Ovary (tissue), 9 donors: ENCODE data around the gene RASD1. TPM values are rescaled to one million over a fixed set of nuclear protein-coding genes. Genes with fewer than 3 reads are reported as not detected.

Experiments
- DNase-seq, 5 donors: peaks; one replicate each; pipeline ENCODE4 v3.0.0-alpha.2; 2019 to 2020
- H3K27ac ChIP-seq, 2 donors: fragments of 200-600 bp; one replicate each; pipeline versions ENCODE4 v1.5.1 to v1.8.0; 2019 to 2022
- H3K27me3 ChIP-seq: fragments of 200-600 bp; one replicate; pipeline ENCODE4 v1.8.0; 2022
- H3K36me3 ChIP-seq: fragments of 200-600 bp; sonication (generic); one replicate; pipeline ENCODE4 v1.5.1; 2019
- H3K4me1 ChIP-seq: one replicate; pipeline ENCODE4 v1.8.1; 2013; ENCODE audit warnings: mild to moderate bottlenecking, moderate library complexity; ENCODE audit not compliant: insufficient read depth
- H3K4me3 ChIP-seq: fragments of 200-600 bp; sonication (generic); one replicate; pipeline ENCODE4 v1.5.1; 2017
- H3K9me3 ChIP-seq, 2 donors: fragments of 200-600 bp in 1 of 2; sonication (generic) in 1 of 2; one replicate each; pipeline versions ENCODE4 v1.5.1 to v1.8.1; 2013 to 2019; ENCODE audit warnings: mild to moderate bottlenecking in 1 of 2, moderate library complexity in 1 of 2
- EP300 ChIP-seq: sonication (generic); formaldehyde crosslinking; IDR thresholded peaks from one replicate; pipeline ENCODE4 v1.6.1; 2017; ENCODE audit warnings: antibody characterized with exemption
- POLR2A ChIP-seq: fragments of 450-650 bp; IDR thresholded peaks from one replicate; pipeline ENCODE4 v1.6.1; 2017; ENCODE audit warnings: antibody characterized with exemption, mild to moderate bottlenecking, moderate library complexity
- WGBS, 3 donors: extraction: QIAGEN DNeasy Blood & Tissue Kit in 1 of 3; methylation state at CpG; one replicate each; pipeline versions ENCODE4 v1.1.5 to v1.1.7; 2013 to 2017; 5-methylcytosine and 5-hydroxymethylcytosine counted together
- intact Hi-C, 4 donors: fragments of 100-400 bp; cut with DNase I; formaldehyde crosslinking; loops; one replicate each; pipeline versions ENCODE4 v1.11.0 to v1.15.1; 2022 to 2023
- polyA plus RNA-seq, 2 donors: library from polyadenylated mRNA; stranded (reverse); fragments of 200-250 nt in 1 of 2; fragments of 350-450 nt in 1 of 2; fragmentation: Illumina TruSeq in 1 of 2; extraction: RNeasy Lipid Tissue Mini Kit (QIAGEN cat#74804) in 1 of 2; gene quantifications; one replicate each; pipeline ENCODE4 v1.2.3, GENCODE V29; 2013 to 2014
- total RNA-seq, 7 donors: library from RNA; depleted of rRNA in 2 of 7; stranded (reverse); fragments of >200 nt in 2 of 7; fragmentation: NEBNext Ultra II Directional in 3 of 7; extraction: Animal tissue kit (Norgen Biotek cat#: 25700) in 3 of 7; gene quantifications; one replicate each; pipeline versions ENCODE4 v1.1.0 to v1.2.4, GENCODE V29; 2016 to 2023
- TF ChIP-seq, protein P1 (sequence below), 3 donors: fragments of 450-650 bp in 2 of 3; fragments of 200-600 bp in 1 of 3; IDR thresholded peaks; one replicate each; pipeline versions ENCODE4 v1.5.1 to v1.8.0; 2016 to 2022; ENCODE audit warnings: antibody characterized with exemption in 3 of 3, mild to moderate bottlenecking in 1 of 3
- donor health status: DM: no; HTN: no; CAD: no; lungs with moderate emphysema.
- donor health status: DM: no; HTN: no; CAD: no.
- donor health status: Bipolar disorder and iron deficiency.
- donor health status: DM: yes; HTN: yes; CAD: no.
- donor health status: DM: no; HTN: no; CAD: no.
- donor health status: DM: yes; HTN: yes; CAD: no.

RASD1 gene
- total and polyA plus RNA-seq, 9 donors, result 1.9 to 55.9 (median 27.3) TPM

DNA sequence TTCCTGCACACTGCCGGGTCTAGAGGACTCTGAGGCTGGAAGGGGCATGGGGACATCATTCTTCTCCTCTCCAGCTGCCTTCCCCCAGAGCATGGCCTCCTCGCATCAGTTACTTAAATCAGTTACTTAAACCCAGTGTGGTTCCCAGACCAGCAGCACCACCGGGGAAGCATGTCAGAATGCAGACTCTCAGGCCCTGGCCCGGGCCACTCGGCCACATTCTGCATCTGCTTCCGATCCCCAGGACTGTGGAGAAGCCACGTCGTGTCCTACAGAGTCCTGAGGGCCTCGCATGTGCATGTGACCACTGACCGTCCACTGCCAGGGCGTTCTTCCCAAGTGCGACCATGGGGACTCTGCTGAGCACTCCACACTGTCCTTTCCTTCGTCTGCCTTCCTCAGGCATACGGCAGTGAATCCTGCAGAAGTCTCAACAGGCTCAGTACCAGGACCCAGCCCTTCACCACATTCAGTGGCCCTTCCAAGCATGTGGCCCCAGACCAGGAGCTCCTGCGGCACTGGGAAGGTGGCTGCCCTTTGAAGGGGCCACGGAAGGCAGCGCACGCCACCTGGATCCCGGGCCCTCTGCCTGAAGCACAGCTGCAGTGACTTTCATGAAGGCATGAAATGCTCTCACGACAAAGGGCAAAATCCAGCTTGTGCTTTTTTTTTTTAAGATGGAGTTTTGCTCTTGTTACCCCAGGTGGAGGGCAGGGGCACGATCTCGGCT is 46.9 kb upstream of the RASD1 start:
- intact Hi-C loops, result no loop called here
- Histone ChIP-seq H3K9me3 (no peaks in the 10 kb centered on the region), H3K4me3 (no peak overlapping the region), H3K36me3 (no peaks in the 10 kb centered on the region), H3K27ac (no peak overlapping the region), H3K4me1 (peaks cover 8% of the 10 kb centered on the region), H3K27me3 (no peaks in the 10 kb centered on the region)
- DNase-seq, result no peak
- 95 to 97% (median 96%) methylated on average over 22 of the region's 22 CpGs for WGBS, 3 donors
- TF ChIP-seq POLR2A (no peak), EP300 (no peak)
- TF ChIP-seq, protein P1, sequence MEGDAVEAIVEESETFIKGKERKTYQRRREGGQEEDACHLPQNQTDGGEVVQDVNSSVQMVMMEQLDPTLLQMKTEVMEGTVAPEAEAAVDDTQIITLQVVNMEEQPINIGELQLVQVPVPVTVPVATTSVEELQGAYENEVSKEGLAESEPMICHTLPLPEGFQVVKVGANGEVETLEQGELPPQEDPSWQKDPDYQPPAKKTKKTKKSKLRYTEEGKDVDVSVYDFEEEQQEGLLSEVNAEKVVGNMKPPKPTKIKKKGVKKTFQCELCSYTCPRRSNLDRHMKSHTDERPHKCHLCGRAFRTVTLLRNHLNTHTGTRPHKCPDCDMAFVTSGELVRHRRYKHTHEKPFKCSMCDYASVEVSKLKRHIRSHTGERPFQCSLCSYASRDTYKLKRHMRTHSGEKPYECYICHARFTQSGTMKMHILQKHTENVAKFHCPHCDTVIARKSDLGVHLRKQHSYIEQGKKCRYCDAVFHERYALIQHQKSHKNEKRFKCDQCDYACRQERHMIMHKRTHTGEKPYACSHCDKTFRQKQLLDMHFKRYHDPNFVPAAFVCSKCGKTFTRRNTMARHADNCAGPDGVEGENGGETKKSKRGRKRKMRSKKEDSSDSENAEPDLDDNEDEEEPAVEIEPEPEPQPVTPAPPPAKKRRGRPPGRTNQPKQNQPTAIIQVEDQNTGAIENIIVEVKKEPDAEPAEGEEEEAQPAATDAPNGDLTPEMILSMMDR (IDR thresholded peaks at IDR 0.05), result no peak

DNA sequence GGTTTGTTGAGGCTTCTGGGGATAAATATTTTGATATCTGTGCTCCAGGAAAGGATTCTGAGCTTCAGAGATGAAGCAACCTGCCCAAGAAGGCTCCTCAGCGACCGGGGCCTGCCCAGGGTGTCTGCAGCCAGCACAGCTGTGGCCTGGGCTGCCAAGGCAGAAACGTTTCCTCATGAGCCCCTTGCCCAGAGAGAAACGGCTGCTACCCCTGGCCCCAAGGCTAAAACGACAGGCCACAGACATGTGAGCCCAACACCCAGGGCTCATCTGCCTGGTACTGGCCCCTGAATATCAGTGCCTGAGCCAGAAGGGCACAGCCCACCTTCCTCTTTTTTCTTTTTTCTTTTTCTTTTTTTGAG is 45.4 kb upstream of the RASD1 start:
- TF ChIP-seq POLR2A, result no peak
- TF ChIP-seq, protein P1 (IDR thresholded peaks at IDR 0.05), result no peak
- TF ChIP-seq EP300, result no peak
- Histone ChIP-seq H3K36me3 (no peaks in the 10 kb centered on the region), H3K4me3 (no peak overlapping the region), H3K4me1 (peaks cover 9% of the 10 kb centered on the region), H3K27me3 (no peaks in the 10 kb centered on the region), H3K9me3 (no peaks in the 10 kb centered on the region), H3K27ac (no peak overlapping the region)
- WGBS, 3 donors, result 48 to 53% (median 48%) methylated on average over 5 of the region's 5 CpGs
- intact Hi-C loops, result no loop called here
- no peak for DNase-seq

DNA sequence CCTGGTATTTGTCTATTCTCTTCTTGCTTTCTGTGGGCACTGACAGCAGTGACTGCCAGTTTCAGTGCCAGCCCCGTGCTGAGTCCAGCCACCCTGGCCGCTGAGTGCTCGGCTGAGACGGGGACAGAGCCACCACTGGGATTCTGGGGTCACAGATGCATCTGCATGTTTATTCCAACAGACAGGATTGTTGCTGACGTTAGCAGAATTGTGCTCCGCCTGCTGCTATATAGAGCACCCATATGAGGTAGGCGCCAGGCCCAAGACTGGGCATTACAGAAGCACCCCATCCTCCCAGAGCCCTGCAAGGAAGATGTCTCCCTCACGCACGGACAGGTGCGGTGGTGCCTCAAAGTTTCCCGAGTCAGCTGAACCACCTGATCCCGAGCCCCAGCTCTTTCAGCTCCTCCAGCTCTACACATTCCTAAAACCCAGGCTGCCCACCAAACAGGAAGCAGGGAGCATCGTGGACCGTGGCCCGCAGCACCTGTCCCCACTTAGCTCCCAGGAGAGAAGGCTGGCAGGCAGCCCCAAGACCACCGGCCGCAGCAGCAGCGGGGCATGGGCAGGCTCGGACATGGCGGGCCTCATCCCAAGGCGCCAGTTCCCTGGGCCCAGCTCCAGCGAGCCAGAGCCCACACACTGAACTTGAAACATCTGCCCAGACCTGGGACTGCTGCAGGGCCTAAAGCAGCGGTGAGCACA is 44.9 kb upstream of the RASD1 start:
- intact Hi-C loops, result no loop called here
- DNase-seq, result no peak
- TF ChIP-seq EP300, result no peak
- TF ChIP-seq POLR2A, result no peak
- TF ChIP-seq, protein P1 (IDR thresholded peaks at IDR 0.05), result no peak
- H3K4me1 ChIP-seq, result peaks cover 9% of the 10 kb centered on the region
- WGBS, 3 donors, result 66 to 74% (median 69%) methylated on average over 23 of the region's 23 CpGs
- H3K27me3 ChIP-seq, result no peaks in the 10 kb centered on the region
- H3K9me3 ChIP-seq, result no peaks in the 10 kb centered on the region
- H3K36me3 ChIP-seq, result no peaks in the 10 kb centered on the region
- no peak overlapping the region for H3K4me3 ChIP-seq
- no peak overlapping the region for H3K27ac ChIP-seq

DNA sequence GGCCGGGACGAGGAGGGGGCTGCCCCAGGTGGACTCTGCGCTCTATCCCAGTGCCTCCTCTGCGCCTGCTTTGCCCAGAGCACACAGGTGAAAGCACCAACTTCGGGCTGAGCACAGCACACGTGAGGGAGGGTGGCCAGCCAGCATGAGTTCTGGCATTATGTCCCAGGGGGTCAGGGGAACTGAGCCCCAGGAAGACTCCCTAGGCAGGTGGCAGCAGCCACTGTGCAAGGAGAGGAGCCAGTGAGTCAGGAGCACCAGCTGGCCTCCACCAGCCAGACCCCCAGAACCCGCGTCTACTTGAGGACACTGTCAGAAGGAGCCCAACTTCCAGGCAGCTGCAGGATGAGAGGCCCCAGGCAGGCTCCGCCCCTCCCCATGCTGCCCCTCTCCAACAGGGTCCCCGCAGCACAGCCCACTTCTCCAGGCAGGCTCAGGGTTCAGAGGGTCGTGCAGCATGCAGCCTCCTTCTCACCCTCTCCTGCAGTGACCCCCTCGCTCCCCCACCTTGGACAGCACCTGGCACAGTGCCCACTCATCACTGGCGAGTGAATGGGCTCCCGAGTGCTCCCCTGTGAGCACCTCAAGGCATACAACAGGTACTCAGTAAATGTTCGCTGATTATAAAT is 44.2 kb upstream of the RASD1 start:
- Histone ChIP-seq H3K4me3 (no peak overlapping the region), H3K36me3 (no peaks in the 10 kb centered on the region), H3K27me3 (no peaks in the 10 kb centered on the region), H3K4me1 (peaks cover 6% of the 10 kb centered on the region), H3K27ac (no peak overlapping the region), H3K9me3 (no peaks in the 10 kb centered on the region)
- WGBS, 3 donors, result 80 to 85% (median 84%) methylated on average over 15 of the region's 15 CpGs
- no peak for DNase-seq
- intact Hi-C loops, result no loop called here
- TF ChIP-seq POLR2A (no peak), EP300 (no peak)
- TF ChIP-seq, protein P1 (IDR thresholded peaks at IDR 0.05), result no peak
